Measurements from ENCODE around the gene STXBP1. TPM values are rescaled to one million over a fixed set of nuclear protein-coding genes. Genes with fewer than 3 reads are reported as not detected.
A peak's percentile ranks its signal among the peaks of the same experiment; 100 is the strongest.
"Not testable (repeated sequence)": the region's sequence is repeated elsewhere in the genome, so short reads cannot be mapped to it uniquely, and the experiment has no call there.

Gene STXBP1
- total RNA-seq, 1 donor from 2014 or later = 26.5 TPM

DNA sequence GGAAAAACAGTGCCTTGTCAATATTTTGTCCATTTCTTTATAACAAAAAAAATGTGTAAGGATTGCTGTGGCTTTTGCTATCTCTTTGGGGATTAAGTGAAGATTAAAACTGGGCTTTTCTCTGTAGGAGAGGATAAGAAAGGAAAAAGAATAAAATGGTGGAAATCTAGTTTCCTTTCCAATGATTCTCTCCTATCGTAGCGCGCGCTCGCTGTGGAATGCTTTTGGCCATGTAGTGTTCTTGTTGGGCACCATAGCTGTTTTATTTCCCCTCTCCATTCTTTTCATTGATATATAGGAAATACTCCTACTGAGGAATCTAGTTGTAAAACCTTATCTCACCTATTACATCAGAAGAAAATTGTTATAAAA is 1.5 kb downstream of the STXBP1 start:
- Mint-ChIP-seq H3K4me3 (peak overlapping the region; percentile 85), H3K4me1 (peaks cover 19% of the 10 kb centered on the region), H3K27ac (no peak overlapping the region), H3K36me3 (ENCODE audit: low read depth) (peaks cover 2% of the 10 kb centered on the region), H3K27me3 (peaks cover 45% of the 10 kb centered on the region), H3K9me3 (no peaks in the 10 kb centered on the region)
- intact Hi-C loops (cut with micrococcal nuclease) = loop anchor here (5.0 to 10.0 kb wide), 4 partner anchors 104 to 304 kb away; partner anchors contain the start of genes PTRH1, ST6GALNAC4 and TTC16
- no peak for DNase-seq

DNA sequence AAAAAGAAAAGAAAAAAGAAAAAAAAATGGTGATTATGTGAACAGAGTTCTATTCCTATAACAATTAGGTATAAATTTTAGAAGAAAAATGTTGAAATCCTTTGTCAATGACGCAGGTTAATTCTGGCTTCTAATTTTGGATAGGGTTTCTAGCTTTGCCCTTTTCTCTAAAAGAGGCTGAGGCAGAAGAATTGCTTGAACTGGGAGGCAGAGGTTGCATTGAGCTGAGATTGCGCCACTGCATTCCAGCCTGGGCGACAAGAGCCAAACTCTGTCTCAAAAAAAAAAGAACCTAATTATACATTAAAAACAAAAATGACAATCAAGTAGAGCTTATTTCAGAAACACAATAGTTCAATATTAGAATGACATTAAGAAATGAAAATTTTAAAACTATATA is 2.9 kb downstream of the STXBP1 start:
- Mint-ChIP-seq H3K27me3 (peaks cover 37% of the 10 kb centered on the region), H3K9me3 (no peaks in the 10 kb centered on the region), H3K4me1 (peaks cover 13% of the 10 kb centered on the region), H3K36me3 (ENCODE audit: low read depth) (peaks cover 2% of the 10 kb centered on the region), H3K27ac (no peak overlapping the region), H3K4me3 (no peak overlapping the region)
- DNase-seq = no peak
- intact Hi-C loops (cut with micrococcal nuclease) = loop anchor here (5.0 to 10.0 kb wide), 4 partner anchors 102 to 302 kb away; partner anchors contain the start of genes PTRH1, ST6GALNAC4 and TTC16

DNA sequence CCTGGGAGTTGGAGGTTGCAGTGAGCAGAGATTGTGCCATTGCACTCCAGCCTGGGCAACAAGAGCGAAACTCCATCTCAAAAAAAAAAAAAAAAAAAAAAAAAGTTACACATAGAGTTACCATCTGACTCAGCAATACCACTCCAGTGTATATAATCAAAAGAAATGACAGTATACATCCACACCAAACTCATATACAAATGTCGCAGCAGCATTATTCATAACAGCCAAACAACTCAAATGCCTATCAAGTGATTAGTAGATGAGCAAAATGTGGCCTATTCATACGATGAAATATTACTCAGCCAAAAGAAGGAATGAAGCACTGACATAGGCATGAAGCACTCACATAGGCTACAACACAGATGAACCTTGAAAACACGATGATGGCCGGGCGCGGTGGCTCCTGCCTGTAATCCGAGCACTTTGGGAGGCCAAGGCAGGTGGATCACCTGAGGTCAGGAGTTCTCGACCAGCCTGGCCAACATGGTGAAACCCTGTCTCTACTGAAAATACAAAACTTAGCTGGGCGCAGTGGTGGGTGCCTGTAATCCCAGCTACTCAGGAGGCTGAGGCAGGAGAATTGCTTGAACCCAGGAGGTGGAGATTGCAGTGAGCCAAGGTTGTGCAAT is 9.4 kb downstream of the STXBP1 start:
- H3K4me3 Mint-ChIP-seq; H3K4me1 Mint-ChIP-seq; intact Hi-C loops (cut with micrococcal nuclease); H3K9me3 Mint-ChIP-seq; H3K27me3 Mint-ChIP-seq; H3K36me3 Mint-ChIP-seq (ENCODE audit: low read depth); DNase-seq; H3K27ac Mint-ChIP-seq: not testable (repeated sequence)

DNA sequence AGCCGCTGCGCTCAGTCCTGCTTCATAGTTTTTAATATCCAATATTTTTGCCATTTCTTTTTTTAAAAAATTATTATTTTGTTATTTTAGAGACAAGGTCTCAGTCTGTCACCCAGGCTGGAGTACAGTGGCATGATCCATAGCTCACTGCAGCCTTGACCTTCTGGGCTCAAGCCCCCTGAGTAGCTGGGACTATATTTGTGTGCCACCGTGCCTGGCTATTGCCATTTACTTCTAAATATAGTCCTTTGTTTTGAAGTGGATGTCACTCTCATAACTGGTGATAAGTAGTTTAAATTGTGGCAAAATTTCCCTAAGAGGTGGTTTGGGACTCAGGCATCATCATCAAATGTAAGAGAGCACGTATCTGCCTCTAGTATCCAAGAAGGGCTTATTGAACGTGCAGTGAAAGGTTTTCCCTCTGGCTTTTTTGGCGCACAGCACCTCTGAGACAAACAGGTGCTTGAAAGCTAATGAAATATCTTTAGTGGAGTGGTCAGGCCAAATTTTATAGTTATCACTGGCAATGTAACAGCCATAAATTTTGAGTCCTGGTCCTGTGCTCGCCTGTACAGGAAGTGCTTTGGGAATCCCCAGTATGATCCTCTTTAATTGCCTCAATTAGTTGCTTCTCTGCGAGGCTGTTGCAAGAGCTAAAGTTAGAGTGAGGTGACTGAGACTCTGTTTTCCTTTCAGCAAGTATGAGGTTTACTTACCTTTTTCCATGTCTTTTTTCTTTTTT is 14.8 kb downstream of the STXBP1 start:
- no peak for DNase-seq
- Mint-ChIP-seq H3K27ac (no peak overlapping the region), H3K4me1 (peaks cover 10% of the 10 kb centered on the region), H3K27me3 (peaks cover 2% of the 10 kb centered on the region), H3K9me3 (no peaks in the 10 kb centered on the region), H3K36me3 (ENCODE audit: low read depth) (no peaks in the 10 kb centered on the region), H3K4me3 (no peak overlapping the region)
- intact Hi-C loops (cut with micrococcal nuclease) = no loop called here

- Mint-ChIP-seq H3K36me3 (ENCODE audit: low read depth) (no peaks in the 10 kb centered on the region), H3K27me3 (peaks cover 2% of the 10 kb centered on the region), H3K4me1 (peaks cover 10% of the 10 kb centered on the region), H3K4me3 (no peak overlapping the region), H3K9me3 (no peaks in the 10 kb centered on the region), H3K27ac (no peak overlapping the region)
- no peak for DNase-seq
- intact Hi-C loops (cut with micrococcal nuclease) = no loop called here
These were observed 15.4 kb downstream of the STXBP1 start for GRCh38 chr9:127627494-127627855.

- Mint-ChIP-seq H3K27ac (no peak overlapping the region), H3K9me3 (no peaks in the 10 kb centered on the region), H3K4me3 (no peak overlapping the region), H3K36me3 (ENCODE audit: low read depth) (no peaks in the 10 kb centered on the region), H3K4me1 (peaks cover 12% of the 10 kb centered on the region), H3K27me3 (peaks cover 2% of the 10 kb centered on the region)
- intact Hi-C loops (cut with micrococcal nuclease) = no loop called here
- DNase-seq = no peak
These were observed 16.8 kb downstream of the STXBP1 start for GRCh38 chr9:127628758-127629467.

DNA sequence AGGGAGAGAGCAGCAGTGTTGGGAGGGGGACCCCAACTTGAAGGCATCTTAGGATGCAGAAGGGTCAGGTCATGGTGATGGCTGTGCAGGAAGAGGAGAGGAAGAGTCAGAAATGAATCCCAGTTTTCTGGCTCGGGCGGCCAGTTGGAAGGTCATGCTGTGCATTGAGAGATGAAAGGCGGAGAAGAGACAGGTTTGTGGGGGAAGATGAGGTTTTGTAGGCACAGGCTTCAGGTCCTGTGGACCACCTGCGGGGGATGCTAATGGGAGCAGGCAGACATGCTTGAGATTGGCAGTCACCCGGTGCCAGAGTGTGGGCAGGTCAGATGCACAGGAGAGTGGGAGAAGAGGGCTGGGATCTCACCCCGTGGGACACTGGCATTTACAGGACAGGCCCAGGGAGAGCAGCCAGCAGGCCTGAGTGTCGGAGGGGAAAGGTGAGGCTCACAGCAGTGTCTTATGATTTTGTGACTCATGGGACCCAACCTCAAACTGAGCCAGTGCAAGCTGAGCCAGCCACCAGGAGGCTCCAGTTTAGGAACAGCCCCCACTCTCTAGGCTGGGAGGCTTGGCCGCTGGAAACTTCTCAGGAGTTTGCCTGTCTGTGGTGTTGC is 17.5 kb downstream of the STXBP1 start:
- Mint-ChIP-seq H3K27ac (no peak overlapping the region), H3K4me3 (no peak overlapping the region), H3K36me3 (ENCODE audit: low read depth) (no peaks in the 10 kb centered on the region), H3K27me3 (peaks cover 2% of the 10 kb centered on the region), H3K9me3 (no peaks in the 10 kb centered on the region), H3K4me1 (peaks cover 19% of the 10 kb centered on the region)
- intact Hi-C loops (cut with micrococcal nuclease) = no loop called here
- no peak for DNase-seq

DNA sequence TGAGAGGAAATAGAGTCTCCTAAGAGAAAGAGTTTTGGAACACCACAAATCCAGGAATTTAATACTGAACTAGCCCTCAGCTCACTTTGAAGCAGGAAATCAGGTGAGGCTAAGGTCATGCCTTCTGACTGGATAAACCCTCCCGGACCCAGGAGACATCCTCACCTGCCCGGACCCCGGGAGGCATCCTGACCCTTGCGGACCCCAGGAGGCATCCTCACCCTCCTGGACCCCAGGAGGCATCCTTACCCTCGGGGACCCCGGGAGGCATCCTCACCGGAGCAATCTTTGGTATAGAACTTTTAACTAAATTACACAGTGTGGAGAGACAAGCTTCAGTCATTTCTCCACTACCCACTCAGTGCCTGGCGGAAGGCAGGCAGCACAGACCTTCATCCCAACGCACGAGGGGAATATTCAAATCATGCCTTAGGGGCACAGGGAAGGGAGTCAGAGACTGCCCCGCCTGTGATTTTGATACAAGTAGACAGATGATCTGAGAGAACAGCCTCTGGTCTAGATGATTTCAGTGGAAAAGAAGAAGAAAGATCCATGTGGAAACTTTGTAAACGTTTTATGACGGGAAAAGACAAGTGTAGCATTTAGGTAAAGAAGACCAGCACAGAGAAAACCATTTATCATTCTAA is 21.3 kb downstream of the STXBP1 start:
- Mint-ChIP-seq H3K27ac (no peak overlapping the region), H3K4me1 (peaks cover 20% of the 10 kb centered on the region), H3K9me3 (no peaks in the 10 kb centered on the region), H3K36me3 (ENCODE audit: low read depth) (no peaks in the 10 kb centered on the region), H3K27me3 (peaks cover 2% of the 10 kb centered on the region), H3K4me3 (no peak overlapping the region)
- no peak for DNase-seq
- intact Hi-C loops (cut with micrococcal nuclease) = no loop called here

- Mint-ChIP-seq H3K9me3 (no peaks in the 10 kb centered on the region), H3K4me1 (peaks cover 17% of the 10 kb centered on the region), H3K27ac (no peak overlapping the region), H3K27me3 (peaks cover under 1% of the 10 kb centered on the region), H3K36me3 (ENCODE audit: low read depth) (no peaks in the 10 kb centered on the region), H3K4me3 (no peak overlapping the region)
- intact Hi-C loops (cut with micrococcal nuclease) = no loop called here
- no peak for DNase-seq
These were observed 21.9 kb downstream of the STXBP1 start for GRCh38 chr9:127634021-127634420.

- Mint-ChIP-seq H3K36me3 (ENCODE audit: low read depth) (no peaks in the 10 kb centered on the region), H3K4me3 (no peak overlapping the region), H3K27me3 (no peaks in the 10 kb centered on the region), H3K4me1 (peaks cover 10% of the 10 kb centered on the region), H3K27ac (no peak overlapping the region), H3K9me3 (no peaks in the 10 kb centered on the region)
- no peak for DNase-seq
- intact Hi-C loops (cut with micrococcal nuclease) = no loop called here
These were observed 22.6 kb downstream of the STXBP1 start for GRCh38 chr9:127634698-127635097.

- no peak for DNase-seq
- no peaks in the 10 kb centered on the region for H3K27me3 Mint-ChIP-seq
- intact Hi-C loops (cut with micrococcal nuclease) = no loop called here
- no peak overlapping the region for H3K27ac Mint-ChIP-seq
- H3K36me3 Mint-ChIP-seq (ENCODE audit: low read depth) = no peaks in the 10 kb centered on the region
- peaks cover 10% of the 10 kb centered on the region for H3K4me1 Mint-ChIP-seq
- no peaks in the 10 kb centered on the region for H3K9me3 Mint-ChIP-seq
- no peak overlapping the region for H3K4me3 Mint-ChIP-seq
These were observed 23.2 kb downstream of the STXBP1 start for GRCh38 chr9:127635201-127635735.

GRCh38 chr9:127637322-127637847 is 25.3 kb downstream of the STXBP1 start:
- intact Hi-C loops (cut with micrococcal nuclease) = no loop called here
- no peak overlapping the region for H3K27ac Mint-ChIP-seq
- H3K9me3 Mint-ChIP-seq = no peaks in the 10 kb centered on the region
- H3K4me1 Mint-ChIP-seq = peaks cover 10% of the 10 kb centered on the region
- H3K4me3 Mint-ChIP-seq = no peak overlapping the region
- H3K27me3 Mint-ChIP-seq = peaks cover 6% of the 10 kb centered on the region
- H3K36me3 Mint-ChIP-seq (ENCODE audit: low read depth) = no peaks in the 10 kb centered on the region
- no peak for DNase-seq

DNA sequence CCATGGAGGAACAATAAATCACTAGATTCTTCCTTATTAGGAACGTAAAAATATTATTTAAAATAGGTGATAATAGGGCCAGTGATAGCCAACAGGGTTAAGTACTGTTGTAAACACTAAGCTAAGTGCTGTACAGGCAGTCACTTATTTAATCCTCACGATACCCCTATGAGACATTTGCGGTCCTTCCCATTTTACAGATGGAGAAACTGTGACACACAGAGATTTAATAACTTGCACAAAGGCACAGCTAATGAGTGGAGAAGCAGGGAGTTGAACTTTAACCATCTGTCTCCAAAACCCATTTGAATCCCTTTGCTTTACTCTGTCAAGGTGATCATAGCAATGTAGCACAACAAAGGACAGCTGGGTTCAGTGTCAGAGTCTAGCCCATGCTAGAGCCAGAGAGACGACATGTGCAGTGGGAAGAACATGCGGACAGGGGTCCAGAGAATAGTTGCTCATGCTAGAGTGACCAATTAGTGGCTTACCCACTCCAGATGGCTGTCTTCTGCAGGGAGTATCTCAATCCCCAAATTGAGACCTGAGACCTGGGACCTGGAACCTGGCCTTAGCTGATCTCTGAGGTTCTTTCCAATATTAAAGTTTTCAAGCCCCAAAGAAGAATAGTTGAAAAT is 28.9 kb downstream of the STXBP1 start:
- no peak for DNase-seq
- Mint-ChIP-seq H3K4me1 (peaks cover 2% of the 10 kb centered on the region), H3K36me3 (ENCODE audit: low read depth) (no peaks in the 10 kb centered on the region), H3K4me3 (no peak overlapping the region), H3K9me3 (no peaks in the 10 kb centered on the region), H3K27me3 (peaks cover 7% of the 10 kb centered on the region), H3K27ac (no peak overlapping the region)
- intact Hi-C loops (cut with micrococcal nuclease) = no loop called here
